ENCODE results near the gene PGM2L1.

The PGM2L1 gene

GRCh38 chr11:74318241-74318932, 79.8 kb downstream of the PGM2L1 start:
- TF ChIP-seq, protein P1, sequence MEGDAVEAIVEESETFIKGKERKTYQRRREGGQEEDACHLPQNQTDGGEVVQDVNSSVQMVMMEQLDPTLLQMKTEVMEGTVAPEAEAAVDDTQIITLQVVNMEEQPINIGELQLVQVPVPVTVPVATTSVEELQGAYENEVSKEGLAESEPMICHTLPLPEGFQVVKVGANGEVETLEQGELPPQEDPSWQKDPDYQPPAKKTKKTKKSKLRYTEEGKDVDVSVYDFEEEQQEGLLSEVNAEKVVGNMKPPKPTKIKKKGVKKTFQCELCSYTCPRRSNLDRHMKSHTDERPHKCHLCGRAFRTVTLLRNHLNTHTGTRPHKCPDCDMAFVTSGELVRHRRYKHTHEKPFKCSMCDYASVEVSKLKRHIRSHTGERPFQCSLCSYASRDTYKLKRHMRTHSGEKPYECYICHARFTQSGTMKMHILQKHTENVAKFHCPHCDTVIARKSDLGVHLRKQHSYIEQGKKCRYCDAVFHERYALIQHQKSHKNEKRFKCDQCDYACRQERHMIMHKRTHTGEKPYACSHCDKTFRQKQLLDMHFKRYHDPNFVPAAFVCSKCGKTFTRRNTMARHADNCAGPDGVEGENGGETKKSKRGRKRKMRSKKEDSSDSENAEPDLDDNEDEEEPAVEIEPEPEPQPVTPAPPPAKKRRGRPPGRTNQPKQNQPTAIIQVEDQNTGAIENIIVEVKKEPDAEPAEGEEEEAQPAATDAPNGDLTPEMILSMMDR (IDR thresholded peaks at IDR 0.05) = no peak

GRCh38 chr11:74316772-74317505, 81.3 kb downstream of the PGM2L1 start:
- TF ChIP-seq, protein P1 (IDR thresholded peaks at IDR 0.05) = no peak

DNA sequence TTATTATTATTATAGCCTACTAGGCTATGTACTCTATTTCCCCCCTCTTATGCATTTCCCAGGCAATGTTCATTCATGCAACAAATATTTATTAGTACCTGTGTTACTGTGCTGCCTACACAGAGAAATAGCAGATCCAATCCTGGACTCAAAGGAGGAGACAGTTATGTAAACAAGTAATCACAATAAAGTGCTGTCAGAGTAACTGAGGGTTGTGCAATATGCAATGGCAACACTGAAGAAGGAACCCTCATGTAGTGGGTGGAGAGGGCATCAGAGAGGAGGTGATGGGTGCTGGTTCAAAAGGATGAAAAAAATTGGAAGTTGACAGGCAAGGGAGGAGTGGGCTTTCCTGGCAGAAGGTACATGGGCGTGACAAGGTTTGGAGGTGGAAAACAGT, 85.9 kb downstream of the PGM2L1 start:
- TF ChIP-seq, protein P1 (IDR thresholded peaks at IDR 0.05) = no peak

- TF ChIP-seq, protein P1 (IDR thresholded peaks at IDR 0.05) = peak; percentile 47
These were observed 86.8 kb downstream of the PGM2L1 start, which contains the start of gene P4HA3 for GRCh38 chr11:74311352-74311926. TSS of gene P4HA3 (minus strand) at chr11:74311640. CDS start at chr11:74311611, 29 bp downstream.

DNA sequence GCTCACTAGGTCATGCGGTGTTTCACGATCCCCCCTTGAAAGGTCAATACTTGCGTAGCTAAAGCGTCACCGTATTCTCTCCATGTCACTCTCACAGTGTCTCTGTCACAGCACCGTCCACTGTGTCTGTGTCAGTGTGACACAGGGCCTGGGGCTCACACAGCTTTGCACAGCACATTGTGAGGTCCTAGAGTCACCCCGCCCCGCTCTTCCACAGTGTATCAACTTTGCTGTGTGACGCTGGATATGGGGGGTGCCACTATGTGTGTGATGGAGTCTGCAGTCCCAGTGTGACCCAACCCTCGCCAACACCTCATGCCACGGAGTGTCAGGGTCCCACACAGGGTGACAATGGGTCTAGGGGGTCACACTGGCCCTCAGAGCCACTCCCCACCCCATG, 87.4 kb downstream of the PGM2L1 start:
- TF ChIP-seq, protein P1 (IDR thresholded peaks at IDR 0.05) = no peak

DNA sequence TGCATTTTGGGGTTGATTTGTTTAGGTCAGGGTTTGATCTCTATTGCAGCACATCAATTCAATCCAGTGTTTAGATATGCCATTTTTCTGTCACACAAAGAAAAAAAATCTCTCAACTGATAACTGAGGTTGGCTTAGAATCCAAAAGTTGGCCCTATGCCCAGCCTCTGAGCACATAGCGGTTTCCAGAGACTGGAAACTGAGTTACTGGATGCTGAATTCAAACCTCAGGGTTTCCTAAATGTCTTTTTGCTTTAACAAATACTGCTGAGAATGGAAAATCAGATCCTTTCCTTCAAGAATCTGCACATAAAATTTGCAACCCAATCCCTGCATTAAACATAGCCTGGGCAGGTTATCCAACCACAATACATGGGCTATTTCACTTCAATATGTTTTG, 90.8 kb downstream of the PGM2L1 start:
- TF ChIP-seq, protein P1 (IDR thresholded peaks at IDR 0.05) = no peak

DNA sequence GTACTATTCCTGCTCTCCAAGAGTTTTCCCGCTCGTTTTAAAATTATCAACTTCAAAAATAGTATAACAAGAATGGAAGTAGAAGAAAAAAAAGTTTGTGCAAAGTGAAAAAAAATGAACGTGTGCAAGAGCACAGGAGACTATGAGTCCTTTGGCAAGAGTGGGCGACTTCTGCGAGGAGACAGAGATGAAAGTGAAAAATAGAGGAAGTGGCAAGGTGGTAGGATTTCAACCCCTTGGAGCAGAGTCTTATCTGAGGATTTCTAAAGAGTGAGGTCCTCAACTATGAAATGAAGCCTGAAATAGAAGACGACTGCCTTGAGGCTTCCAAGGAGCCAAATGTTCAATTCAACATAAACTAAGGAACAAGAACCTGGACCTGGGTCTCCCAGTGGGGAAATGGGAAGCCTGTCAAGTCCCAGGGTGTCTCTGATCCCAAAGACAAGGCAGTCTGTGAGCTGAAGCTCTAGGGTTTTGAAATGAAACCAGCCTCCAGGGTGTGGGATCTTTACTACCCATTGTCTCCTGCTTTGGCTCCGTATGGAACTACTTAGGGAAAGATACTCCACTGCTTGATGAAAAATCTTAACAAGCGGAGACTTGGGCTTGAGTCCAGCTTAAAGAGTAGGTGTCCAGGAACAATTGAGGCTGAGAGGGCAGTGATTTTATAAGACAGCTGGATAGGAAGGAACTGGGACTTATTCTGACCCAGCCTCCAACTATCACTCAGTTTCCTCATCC, 91.6 kb downstream of the PGM2L1 start:
- TF ChIP-seq, protein P1 (IDR thresholded peaks at IDR 0.05) = no peak

Data from LNCAP (cell line).